Measurements from ENCODE around the gene OBSCN.

The OBSCN gene

DNA sequence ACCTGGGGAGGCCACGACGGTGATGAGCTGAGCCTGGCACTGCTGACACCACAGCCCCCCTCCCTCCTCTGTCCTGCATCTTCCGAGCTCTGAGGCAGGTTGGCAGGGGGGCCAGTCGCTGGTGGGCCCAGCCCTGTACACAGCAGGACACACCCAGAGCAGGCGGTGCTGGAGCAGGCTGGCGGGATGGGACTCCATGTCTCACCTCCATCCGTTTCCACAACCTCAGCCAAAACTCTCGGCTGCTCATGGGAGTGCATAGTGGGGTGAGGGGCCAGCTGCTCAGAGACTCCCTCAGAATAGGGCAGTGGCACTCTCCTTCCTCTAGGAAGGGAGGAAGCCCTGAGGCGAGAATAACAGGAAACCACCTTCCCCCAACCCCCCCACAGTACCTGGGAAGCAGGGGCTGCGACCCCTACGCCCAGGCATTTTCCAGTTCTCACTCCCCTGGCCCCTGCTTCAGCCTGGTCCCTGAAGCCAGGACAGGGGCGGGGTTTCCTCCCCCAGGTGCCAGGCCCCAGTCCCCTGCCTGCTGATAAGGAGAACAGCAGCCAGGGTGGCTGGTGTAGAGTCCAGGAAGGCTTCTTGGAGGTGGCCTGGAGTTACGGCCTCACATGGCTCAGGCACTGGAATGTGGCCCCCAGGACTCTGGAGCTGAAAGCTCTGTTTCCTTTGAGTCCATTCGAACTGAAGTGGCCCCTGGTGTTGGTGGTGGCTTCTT is 45.4 kb upstream of the OBSCN start:
- TF ChIP-seq, protein P1, sequence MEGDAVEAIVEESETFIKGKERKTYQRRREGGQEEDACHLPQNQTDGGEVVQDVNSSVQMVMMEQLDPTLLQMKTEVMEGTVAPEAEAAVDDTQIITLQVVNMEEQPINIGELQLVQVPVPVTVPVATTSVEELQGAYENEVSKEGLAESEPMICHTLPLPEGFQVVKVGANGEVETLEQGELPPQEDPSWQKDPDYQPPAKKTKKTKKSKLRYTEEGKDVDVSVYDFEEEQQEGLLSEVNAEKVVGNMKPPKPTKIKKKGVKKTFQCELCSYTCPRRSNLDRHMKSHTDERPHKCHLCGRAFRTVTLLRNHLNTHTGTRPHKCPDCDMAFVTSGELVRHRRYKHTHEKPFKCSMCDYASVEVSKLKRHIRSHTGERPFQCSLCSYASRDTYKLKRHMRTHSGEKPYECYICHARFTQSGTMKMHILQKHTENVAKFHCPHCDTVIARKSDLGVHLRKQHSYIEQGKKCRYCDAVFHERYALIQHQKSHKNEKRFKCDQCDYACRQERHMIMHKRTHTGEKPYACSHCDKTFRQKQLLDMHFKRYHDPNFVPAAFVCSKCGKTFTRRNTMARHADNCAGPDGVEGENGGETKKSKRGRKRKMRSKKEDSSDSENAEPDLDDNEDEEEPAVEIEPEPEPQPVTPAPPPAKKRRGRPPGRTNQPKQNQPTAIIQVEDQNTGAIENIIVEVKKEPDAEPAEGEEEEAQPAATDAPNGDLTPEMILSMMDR (IDR thresholded peaks at IDR 0.05; ENCODE audit: low read depth, low read length): no peak
- DNase-seq (ENCODE audit: low read depth, low spot score): no peak
- no peak overlapping the region for H3K4me3 ChIP-seq (ENCODE audit: low read depth, low read length)
- in situ Hi-C loops (cut with HindIII; ENCODE audit: low sequenced_read_pairs): no loop called here

DNA sequence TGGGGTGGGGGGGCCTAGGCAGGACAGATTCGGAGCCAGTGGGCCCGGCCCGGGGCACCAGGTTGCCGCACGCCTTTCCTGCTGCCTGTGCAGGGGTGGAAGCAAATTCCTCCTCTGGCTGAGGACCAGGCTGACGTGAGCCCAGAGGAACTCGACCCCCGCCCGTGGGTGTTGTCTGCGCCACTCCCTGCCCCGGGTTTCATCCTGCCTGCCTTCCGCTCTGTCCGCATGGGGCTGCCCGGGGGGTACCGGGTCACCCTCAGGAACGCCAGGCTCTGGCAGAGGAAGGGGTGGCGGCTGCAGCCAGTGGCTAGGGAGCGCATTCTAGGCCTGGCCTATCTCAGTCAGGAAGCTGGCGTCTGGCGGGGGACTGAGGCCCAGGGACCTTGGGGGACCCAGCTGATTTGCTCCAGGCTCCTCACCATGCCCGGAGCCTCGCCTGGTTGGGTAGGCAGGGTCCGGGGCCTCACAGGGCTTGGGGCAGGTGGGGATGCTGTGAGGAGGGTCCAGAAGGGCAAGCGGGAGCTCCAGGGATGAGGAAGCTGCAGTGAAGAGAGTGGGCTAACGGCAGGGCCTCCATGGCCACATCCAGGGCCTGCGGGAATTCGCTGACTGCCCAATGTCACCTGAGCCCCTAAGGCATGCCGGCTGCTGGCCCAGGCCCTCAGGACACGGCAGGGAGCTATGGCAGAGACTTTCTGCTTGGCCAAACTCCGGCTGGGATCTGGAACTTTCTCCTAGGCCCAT is 44.7 kb upstream of the OBSCN start:
- DNase-seq (ENCODE audit: low read depth, low spot score): peak; percentile 4
- no peak overlapping the region for H3K4me3 ChIP-seq (ENCODE audit: low read depth, low read length)
- in situ Hi-C loops (cut with HindIII; ENCODE audit: low sequenced_read_pairs): no loop called here
- TF ChIP-seq, protein P1 (IDR thresholded peaks at IDR 0.05; ENCODE audit: low read depth, low read length): no peak

DNA sequence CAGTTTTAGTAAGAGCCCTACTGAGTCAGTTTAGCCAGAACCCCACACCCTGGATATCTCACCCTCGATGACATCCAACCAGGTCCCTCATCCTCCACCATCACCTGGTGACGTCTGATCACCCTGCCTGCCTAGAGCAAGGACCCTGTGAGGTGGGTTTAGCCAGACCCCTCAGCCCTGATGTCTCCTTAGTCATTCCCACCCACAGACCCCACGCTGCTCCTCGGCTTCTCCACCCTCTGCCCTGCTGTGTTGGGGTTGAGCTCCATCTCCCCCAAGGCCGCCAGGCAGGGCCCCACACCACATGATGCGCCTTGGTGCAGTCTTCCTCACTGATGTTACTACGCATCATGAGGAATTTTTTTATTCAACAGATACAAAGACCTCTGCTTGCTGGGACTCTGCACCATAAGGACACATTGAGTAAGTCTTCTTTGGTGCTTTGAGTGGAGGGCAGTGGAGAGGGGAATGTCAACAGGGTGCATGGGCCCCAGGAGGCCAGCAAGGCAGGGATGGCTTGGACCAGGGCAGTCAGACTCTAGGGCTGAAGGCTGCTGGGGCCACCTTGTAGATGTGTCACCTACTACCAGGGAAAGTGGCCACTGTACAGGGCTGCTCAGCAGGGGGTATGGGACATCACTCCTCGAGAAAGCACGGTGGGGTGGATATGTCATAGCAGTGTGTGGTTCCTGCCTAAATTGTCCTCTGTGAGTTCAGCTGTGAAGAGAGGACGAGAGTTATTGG is 43.9 kb upstream of the OBSCN start:
- TF ChIP-seq, protein P1 (IDR thresholded peaks at IDR 0.05; ENCODE audit: low read depth, low read length): no peak
- no peak overlapping the region for H3K4me3 ChIP-seq (ENCODE audit: low read depth, low read length)
- in situ Hi-C loops (cut with HindIII; ENCODE audit: low sequenced_read_pairs): no loop called here
- no peak for DNase-seq (ENCODE audit: low read depth, low spot score)

DNA sequence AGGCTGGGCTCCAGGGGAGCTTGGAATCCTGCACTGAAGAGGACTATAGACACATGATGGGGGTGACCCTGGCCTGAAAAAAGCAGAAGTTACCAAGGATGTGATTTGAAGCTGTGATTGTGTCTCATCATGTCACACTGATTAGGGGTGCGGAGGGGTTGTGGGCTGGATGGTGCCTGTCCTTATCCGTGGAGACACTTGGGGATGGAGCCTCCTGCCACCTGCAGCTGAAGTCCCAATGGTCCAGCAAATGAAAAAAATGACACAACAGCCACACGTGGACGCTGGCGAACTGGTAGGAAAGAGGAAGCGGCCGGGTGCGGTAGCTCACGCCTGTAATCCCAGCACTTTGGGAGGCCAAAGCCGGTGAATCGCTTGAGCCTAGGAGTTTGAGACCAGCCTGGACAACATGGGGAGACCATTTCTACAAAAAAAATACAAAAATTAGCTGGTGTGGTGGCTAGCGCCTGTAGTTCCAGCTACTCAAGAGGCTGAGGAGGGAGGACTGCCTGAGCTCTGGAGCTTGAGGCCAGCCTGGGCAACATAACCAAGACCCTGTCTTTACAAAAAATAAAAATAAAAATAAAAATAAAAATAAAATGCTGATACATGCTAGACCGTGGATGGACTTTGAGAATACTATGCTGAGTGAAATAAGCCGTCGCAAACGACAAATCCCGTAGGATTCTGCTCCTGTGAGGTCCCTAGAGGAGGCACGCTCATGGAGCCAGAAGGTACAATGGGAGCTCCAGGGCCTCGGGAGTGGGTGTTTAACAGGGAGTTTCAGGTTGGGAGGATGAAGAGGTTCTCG is 43.1 kb upstream of the OBSCN start:
- in situ Hi-C loops (cut with HindIII; ENCODE audit: low sequenced_read_pairs): no loop called here
- TF ChIP-seq, protein P1 (IDR thresholded peaks at IDR 0.05; ENCODE audit: low read depth, low read length): no peak
- peak overlapping the region; percentile 57 for H3K4me3 ChIP-seq (ENCODE audit: low read depth, low read length)
- no peak for DNase-seq (ENCODE audit: low read depth, low spot score)

DNA sequence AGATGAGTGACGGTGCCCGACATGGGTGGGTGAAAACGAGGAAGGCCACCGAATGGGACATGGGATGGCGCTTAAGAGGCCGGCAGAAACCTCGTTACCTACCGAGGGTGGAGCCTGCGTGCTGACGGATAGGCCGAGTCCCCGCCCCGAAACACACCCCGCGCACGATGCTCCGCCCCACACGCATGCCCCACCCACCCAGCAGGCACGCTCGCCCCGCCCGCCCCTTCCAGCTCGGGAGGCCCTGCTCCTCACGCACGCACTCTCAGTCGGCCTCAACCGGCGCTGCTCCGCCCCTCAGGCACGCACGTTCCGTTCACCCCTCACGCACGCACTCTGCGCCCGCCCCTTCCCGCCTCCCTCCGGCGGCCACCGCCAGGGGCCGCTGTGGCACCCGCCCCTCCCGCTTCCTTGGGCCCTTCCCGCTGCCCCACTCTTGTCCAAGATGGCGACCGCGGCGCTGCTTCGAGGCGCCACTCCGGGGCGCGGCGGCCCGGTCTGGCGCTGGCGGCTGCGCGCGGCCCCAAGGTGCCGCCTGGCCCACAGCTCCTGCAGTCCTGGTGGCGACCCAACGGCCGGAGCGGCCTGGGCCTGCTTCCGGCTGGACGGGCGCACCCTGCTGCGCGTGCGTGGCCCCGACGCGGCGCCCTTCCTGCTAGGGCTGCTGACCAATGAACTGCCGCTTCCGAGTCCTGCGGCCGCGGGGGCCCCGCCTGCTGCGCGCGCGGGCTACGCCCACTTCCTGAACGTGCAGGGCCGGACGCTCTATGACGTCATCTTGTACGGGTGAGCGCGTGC is 42.3 kb upstream of the OBSCN start, which contains the start of gene IBA57:
Gene IBA57 (plus strand): TSS at position 433 of the 798 bp plus-strand sequence. CDS start 13 bp downstream, at position 446.
- TF ChIP-seq, protein P1 (IDR thresholded peaks at IDR 0.05; ENCODE audit: low read depth, low read length): peak; percentile 84
- DNase-seq (ENCODE audit: low read depth, low spot score): peak; percentile 99
- H3K4me3 ChIP-seq (ENCODE audit: low read depth, low read length): peak within 1 kb of the TSS; percentile 58
- in situ Hi-C loops (cut with HindIII; ENCODE audit: low sequenced_read_pairs): no loop called here
